Caco-2 (cell line): Measurements from ENCODE around the gene STT3B. TPM values are rescaled to one million over a fixed set of nuclear protein-coding genes. Genes with fewer than 3 reads are reported as not detected.

Experiments used
- BruUV-seq: library from RNA; stranded (reverse); fragments of 400-500 nt; replicated peaks from 2 replicates; lab custom pipeline; 2021; lab: Mats Ljungman, UMichigan
- CTCF ChIA-PET: fragments of 300-600 bp; sonication (Branson Sonifier 250); formaldehyde crosslinking; loops from one replicate; lab custom pipeline; 2022; ENCODE audit warnings: antibody characterized with exemption; lab: Charles Lee
- POLR2A ChIA-PET: fragments of 300-600 bp; sonication (Branson Sonifier 250); formaldehyde crosslinking; loops from one replicate; lab custom pipeline; 2022; ENCODE audit warnings: antibody characterized with exemption; lab: Charles Lee
- DNase-seq, 2 experiments: peaks; one replicate each; pipeline versions ENCODE4 v3.0.0 to v3.0.0-alpha.2; 2020 to 2022
- H3K27me3 ChIP-seq: replicated peaks from 2 replicates; pipeline ENCODE4 v1.6.0; 2011; ENCODE audit warnings: low read length; ENCODE audit not compliant: control insufficient read depth, insufficient read depth
- H3K36me3 ChIP-seq: 2 replicates; pipeline ENCODE4 v1.5.1; 2011; ENCODE audit warnings: low read length; ENCODE audit not compliant: control insufficient read depth, insufficient read depth
- H3K4me1 ChIP-seq: fragments of 250-450 bp; sonication (Bioruptor Pico); 2 replicates; pipeline ENCODE4 v1.5.1; 2020; ENCODE audit warnings: mild to moderate bottlenecking
- H3K4me3 ChIP-seq: 2 replicates; pipeline ENCODE4 v1.5.1; 2011; ENCODE audit warnings: low read depth, mild to moderate bottlenecking, control low read depth, low read length
- H3K9me3 ChIP-seq: fragments of 250-450 bp; sonication (Bioruptor Pico); 2 replicates; pipeline ENCODE4 v1.5.1; 2020; ENCODE audit warnings: mild to moderate bottlenecking, moderate library complexity
- H3K27ac Mint-ChIP-seq: one replicate; pipeline ENCODE4 v1.8.0; 2022; ENCODE audit warnings: mixed read lengths; ENCODE audit not compliant: unreplicated experiment
- H3K27me3 Mint-ChIP-seq: one replicate; pipeline ENCODE4 v1.8.0; 2022; ENCODE audit warnings: mixed read lengths; ENCODE audit not compliant: insufficient read depth, unreplicated experiment
- H3K36me3 Mint-ChIP-seq: one replicate; pipeline ENCODE4 v1.8.0; 2022; ENCODE audit warnings: mild to moderate bottlenecking, mixed read lengths; ENCODE audit not compliant: insufficient read depth, unreplicated experiment
- H3K4me1 Mint-ChIP-seq: one replicate; pipeline ENCODE4 v1.8.0; 2022; ENCODE audit warnings: low read depth, mixed read lengths; ENCODE audit not compliant: unreplicated experiment
- H3K4me3 Mint-ChIP-seq: one replicate; pipeline ENCODE4 v1.8.0; 2022; ENCODE audit warnings: mild to moderate bottlenecking, moderate library complexity, mixed read lengths; ENCODE audit not compliant: unreplicated experiment
- H3K9me3 Mint-ChIP-seq: one replicate; pipeline ENCODE4 v1.8.0; 2022; ENCODE audit warnings: mixed read lengths; ENCODE audit not compliant: unreplicated experiment
- intact Hi-C: fragments of 100-400 bp; cut with micrococcal nuclease; formaldehyde crosslinking; loops from one replicate; pipeline ENCODE4 v1.10.0; 2022; ENCODE audit not compliant: unreplicated experiment
- total RNA-seq: library from RNA; stranded (reverse); gene quantifications from 2 replicates; pipeline ENCODE4 v1.2.3, GENCODE V29; 2022
- TF ChIP-seq, protein P1 (sequence below), 2 experiments: fragments of 200-600 bp in 1 of 2; IDR thresholded peaks; 1 replicate in 1 of 2; 2 replicates in 1 of 2; pipeline versions ENCODE4 v1.5.1 to v1.8.0; 2011 to 2022; ENCODE audit warnings: antibody characterized with exemption in 1 of 2, control low read depth in 1 of 2, inconsistent platforms in 1 of 2, low read depth in 1 of 2, low read length in 1 of 2, mild to moderate bottlenecking in 1 of 2, moderate library complexity in 1 of 2; ENCODE audit not compliant: insufficient read depth in 1 of 2, severe bottlenecking in 1 of 2, unreplicated experiment in 1 of 2

STT3B gene
- total RNA-seq, 1 experiment from 2014 or later = 162 TPM

DNA sequence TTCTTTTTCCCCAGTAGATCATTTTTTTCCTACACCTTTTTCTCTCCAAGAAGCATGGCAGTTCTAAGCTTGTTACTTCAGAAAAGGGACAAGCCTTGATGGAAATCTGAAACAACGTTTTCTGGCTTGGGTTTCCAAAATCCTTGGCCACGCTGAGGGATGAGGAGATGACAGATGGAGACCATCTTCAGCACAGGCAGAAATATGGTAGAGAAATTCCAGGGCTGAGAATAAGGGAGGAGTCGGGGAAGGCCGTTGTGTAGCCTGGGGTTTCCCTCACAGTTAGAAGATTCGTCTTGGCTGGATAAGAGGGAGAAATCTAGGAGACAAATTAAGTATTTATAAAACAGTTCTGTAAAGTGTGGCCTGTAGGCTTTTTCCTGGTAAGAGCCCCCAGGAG is 33.9 kb upstream of the STT3B start:
- no peaks in the 10 kb centered on the region for H3K9me3 ChIP-seq
- BruUV-seq = no TSS peak
- POLR2A ChIA-PET = interaction anchor here (0.6 kb wide), 1 partner anchor 34 kb away, joined by 3 read pairs; no protein-coding TSS in a partner anchor

DNA sequence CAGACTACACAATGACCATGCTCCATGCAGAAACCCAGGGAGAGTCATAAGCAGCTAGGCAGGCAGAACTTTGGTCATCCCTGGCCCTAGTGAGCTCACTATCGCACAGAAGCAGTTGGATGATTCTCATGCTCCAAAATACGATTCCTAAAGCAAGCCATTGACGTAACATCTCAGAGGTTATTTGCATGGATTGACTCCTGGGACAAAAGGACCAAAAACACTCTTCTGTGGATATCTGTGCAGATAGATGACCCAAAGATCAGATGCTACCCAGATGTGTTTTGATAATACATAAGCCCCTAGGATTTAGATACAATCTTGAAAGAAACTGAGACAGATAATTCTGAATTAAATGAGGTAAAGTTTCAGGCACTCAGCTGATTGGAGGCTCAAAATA is 33.4 kb upstream of the STT3B start:
- no peaks in the 10 kb centered on the region for H3K27me3 Mint-ChIP-seq
- ChIA-PET CTCF (no interaction called here), POLR2A (interaction anchor here (0.6 kb wide), 1 partner anchor 35 kb away, joined by 3 read pairs; no protein-coding TSS in a partner anchor)
- no peaks in the 10 kb centered on the region for H3K36me3 Mint-ChIP-seq
- Histone ChIP-seq H3K36me3 (no peaks in the 10 kb centered on the region), H3K9me3 (no peaks in the 10 kb centered on the region), H3K4me1 (no peaks in the 10 kb centered on the region), H3K4me3 (no peak overlapping the region), H3K27me3 (no peaks in the 10 kb centered on the region)
- intact Hi-C loops = no loop called here
- H3K4me3 Mint-ChIP-seq = no peak overlapping the region
- no TSS peak for BruUV-seq
- peaks cover 10% of the 10 kb centered on the region for H3K9me3 Mint-ChIP-seq
- H3K27ac Mint-ChIP-seq = no peak overlapping the region
- TF ChIP-seq, protein P1, sequence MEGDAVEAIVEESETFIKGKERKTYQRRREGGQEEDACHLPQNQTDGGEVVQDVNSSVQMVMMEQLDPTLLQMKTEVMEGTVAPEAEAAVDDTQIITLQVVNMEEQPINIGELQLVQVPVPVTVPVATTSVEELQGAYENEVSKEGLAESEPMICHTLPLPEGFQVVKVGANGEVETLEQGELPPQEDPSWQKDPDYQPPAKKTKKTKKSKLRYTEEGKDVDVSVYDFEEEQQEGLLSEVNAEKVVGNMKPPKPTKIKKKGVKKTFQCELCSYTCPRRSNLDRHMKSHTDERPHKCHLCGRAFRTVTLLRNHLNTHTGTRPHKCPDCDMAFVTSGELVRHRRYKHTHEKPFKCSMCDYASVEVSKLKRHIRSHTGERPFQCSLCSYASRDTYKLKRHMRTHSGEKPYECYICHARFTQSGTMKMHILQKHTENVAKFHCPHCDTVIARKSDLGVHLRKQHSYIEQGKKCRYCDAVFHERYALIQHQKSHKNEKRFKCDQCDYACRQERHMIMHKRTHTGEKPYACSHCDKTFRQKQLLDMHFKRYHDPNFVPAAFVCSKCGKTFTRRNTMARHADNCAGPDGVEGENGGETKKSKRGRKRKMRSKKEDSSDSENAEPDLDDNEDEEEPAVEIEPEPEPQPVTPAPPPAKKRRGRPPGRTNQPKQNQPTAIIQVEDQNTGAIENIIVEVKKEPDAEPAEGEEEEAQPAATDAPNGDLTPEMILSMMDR (IDR thresholded peaks at IDR 0.05; ENCODE audit: insufficient read depth in 1 of 2, low read depth in 1 of 2, low read length in 1 of 2, severe bottlenecking in 1 of 2, unreplicated experiment in 1 of 2) = no peak
- no peak for DNase-seq
- no peaks in the 10 kb centered on the region for H3K4me1 Mint-ChIP-seq

More for the DNA sequence above, 33.9 kb upstream of the STT3B start:
- H3K4me1 Mint-ChIP-seq = no peaks in the 10 kb centered on the region
- TF ChIP-seq, protein P1 (IDR thresholded peaks at IDR 0.05; ENCODE audit: insufficient read depth in 1 of 2, low read depth in 1 of 2, low read length in 1 of 2, severe bottlenecking in 1 of 2, unreplicated experiment in 1 of 2) = no peak
- H3K9me3 Mint-ChIP-seq = peaks cover 10% of the 10 kb centered on the region
- H3K4me3 Mint-ChIP-seq = no peak overlapping the region
- Histone ChIP-seq H3K36me3 (no peaks in the 10 kb centered on the region), H3K27me3 (no peaks in the 10 kb centered on the region), H3K4me1 (no peaks in the 10 kb centered on the region), H3K4me3 (no peak overlapping the region)
- H3K27me3 Mint-ChIP-seq = no peaks in the 10 kb centered on the region
- H3K36me3 Mint-ChIP-seq = no peaks in the 10 kb centered on the region
- intact Hi-C loops = no loop called here
- CTCF ChIA-PET = no interaction called here
- no peak for DNase-seq
- H3K27ac Mint-ChIP-seq = no peak overlapping the region

DNA sequence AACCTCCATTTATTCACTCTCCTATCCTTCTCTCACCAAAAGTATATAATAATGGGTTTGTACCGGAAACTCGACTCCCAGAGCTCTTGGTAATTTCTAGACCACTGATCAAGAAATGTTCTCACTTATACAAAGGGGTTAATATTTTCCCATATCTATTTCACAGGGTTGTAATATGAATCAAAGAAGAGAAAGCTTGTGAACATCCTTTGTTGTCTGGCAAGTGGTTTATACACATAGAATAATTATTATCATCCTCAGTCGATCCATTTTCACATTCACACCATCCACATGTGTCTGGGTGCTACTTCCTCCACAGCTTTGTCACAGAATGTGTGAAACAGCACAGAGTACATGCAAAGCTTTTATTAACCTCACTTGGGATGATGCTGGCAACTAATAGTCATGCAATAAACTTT is 29.9 kb upstream of the STT3B start:
- no peaks in the 10 kb centered on the region for H3K27me3 Mint-ChIP-seq
- Histone ChIP-seq H3K9me3 (no peaks in the 10 kb centered on the region), H3K4me3 (no peak overlapping the region), H3K4me1 (no peaks in the 10 kb centered on the region), H3K36me3 (no peaks in the 10 kb centered on the region), H3K27me3 (no peaks in the 10 kb centered on the region)
- no peak for DNase-seq
- H3K4me1 Mint-ChIP-seq = no peaks in the 10 kb centered on the region
- ChIA-PET POLR2A (no interaction called here), CTCF (no interaction called here)
- intact Hi-C loops = no loop called here
- BruUV-seq = no TSS peak
- H3K9me3 Mint-ChIP-seq = no peaks in the 10 kb centered on the region
- H3K4me3 Mint-ChIP-seq = no peak overlapping the region
- H3K36me3 Mint-ChIP-seq = no peaks in the 10 kb centered on the region
- TF ChIP-seq, protein P1 (IDR thresholded peaks at IDR 0.05; ENCODE audit: insufficient read depth in 1 of 2, low read depth in 1 of 2, low read length in 1 of 2, severe bottlenecking in 1 of 2, unreplicated experiment in 1 of 2) = no peak
- H3K27ac Mint-ChIP-seq = no peak overlapping the region
